SIG-M5 (cell line): Measurements from ENCODE around the gene DLG2.
"Not testable (repeated sequence)": the region's sequence is repeated elsewhere in the genome, so short reads cannot be mapped to it uniquely, and the experiment has no call there.

Source experiments
- DNase-seq: peaks from one replicate; lab custom pipeline; 2025; lab: John Stamatoyannopoulos, UW

Gene DLG2

GRCh38 chr11:84372381-84372950 lies 1254.7 kb downstream of the DLG2 start:
- DNase-seq = no peak

GRCh38 chr11:84358034-84358433 lies 1269.1 kb downstream of the DLG2 start:
- no peak for DNase-seq

GRCh38 chr11:84355911-84356310 lies 1271.2 kb downstream of the DLG2 start:
- DNase-seq = no peak

- no peak for DNase-seq
Observed at GRCh38 chr11:84345597-84345996, 1281.5 kb downstream of the DLG2 start.

- no peak for DNase-seq
Observed at GRCh38 chr11:84345027-84345426, 1282.1 kb downstream of the DLG2 start.

- DNase-seq = no peak
Observed at GRCh38 chr11:84339796-84340195, 1287.3 kb downstream of the DLG2 start.

- DNase-seq = no peak
Observed at GRCh38 chr11:84333221-84333620, 1293.9 kb downstream of the DLG2 start.

GRCh38 chr11:84322211-84322610 lies 1304.9 kb downstream of the DLG2 start:
- no peak for DNase-seq

GRCh38 chr11:84319863-84320262 lies 1307.3 kb downstream of the DLG2 start:
- DNase-seq = no peak

GRCh38 chr11:84316866-84317555 lies 1310.1 kb downstream of the DLG2 start:
- no peak for DNase-seq

- DNase-seq = no peak
Observed at GRCh38 chr11:84313830-84314359, 1313.2 kb downstream of the DLG2 start.

- DNase-seq = no peak
Observed at GRCh38 chr11:84310268-84310667, 1316.9 kb downstream of the DLG2 start.

GRCh38 chr11:84308491-84308890 lies 1318.7 kb downstream of the DLG2 start:
- not testable (repeated sequence) for DNase-seq

- DNase-seq = no peak
Observed at GRCh38 chr11:84300092-84300491, 1327.1 kb downstream of the DLG2 start.

- DNase-seq = no peak
Observed at GRCh38 chr11:84297570-84297969, 1329.6 kb downstream of the DLG2 start.

GRCh38 chr11:84295815-84296214 lies 1331.3 kb downstream of the DLG2 start:
- no peak for DNase-seq

- no peak for DNase-seq
Observed at GRCh38 chr11:84292955-84293354, 1334.2 kb downstream of the DLG2 start.

- DNase-seq = no peak
Observed at GRCh38 chr11:84292006-84292405, 1335.1 kb downstream of the DLG2 start.

GRCh38 chr11:84290647-84291046 lies 1336.5 kb downstream of the DLG2 start:
- DNase-seq = no peak

GRCh38 chr11:84289381-84289906 lies 1337.7 kb downstream of the DLG2 start:
- no peak for DNase-seq

- DNase-seq = no peak
Observed at GRCh38 chr11:84273541-84273940, 1353.6 kb downstream of the DLG2 start.

GRCh38 chr11:84270466-84270865 lies 1356.7 kb downstream of the DLG2 start:
- no peak for DNase-seq

- no peak for DNase-seq
Observed at GRCh38 chr11:84264066-84264465, 1363.1 kb downstream of the DLG2 start.
